Measurements from ENCODE around the gene CPED1.

DNA sequence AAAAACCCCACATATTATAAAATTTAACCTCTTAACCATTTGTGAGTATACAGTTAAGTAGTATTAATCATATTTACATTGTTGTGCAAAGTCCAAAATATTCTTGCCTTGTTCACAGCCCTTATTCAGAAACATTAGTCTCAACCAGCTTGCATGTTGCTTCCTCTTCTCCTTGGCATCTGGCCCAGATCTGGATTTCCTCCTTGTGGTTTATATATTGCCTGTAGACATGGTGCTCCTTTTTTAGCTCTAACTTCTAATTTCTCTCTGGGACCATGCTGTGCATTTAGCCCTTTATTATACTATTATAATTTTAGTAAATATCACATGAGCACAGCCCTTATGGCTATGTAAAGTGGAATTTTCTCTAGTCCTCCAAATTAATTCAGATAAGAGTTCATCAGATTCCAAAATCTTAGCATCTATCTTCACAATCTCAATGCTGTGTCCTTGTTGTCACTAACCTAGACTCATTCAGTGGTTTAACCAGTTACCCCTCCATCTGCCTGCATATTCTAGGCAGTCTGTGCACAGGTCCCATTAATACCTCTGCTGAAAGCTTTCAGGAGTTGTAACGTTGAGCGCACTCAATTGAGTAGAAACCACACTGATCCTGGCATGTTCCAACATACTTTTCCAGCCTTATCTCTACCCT lies 7.9 kb downstream of the CPED1 start:
- TF ChIP-seq, protein P1, sequence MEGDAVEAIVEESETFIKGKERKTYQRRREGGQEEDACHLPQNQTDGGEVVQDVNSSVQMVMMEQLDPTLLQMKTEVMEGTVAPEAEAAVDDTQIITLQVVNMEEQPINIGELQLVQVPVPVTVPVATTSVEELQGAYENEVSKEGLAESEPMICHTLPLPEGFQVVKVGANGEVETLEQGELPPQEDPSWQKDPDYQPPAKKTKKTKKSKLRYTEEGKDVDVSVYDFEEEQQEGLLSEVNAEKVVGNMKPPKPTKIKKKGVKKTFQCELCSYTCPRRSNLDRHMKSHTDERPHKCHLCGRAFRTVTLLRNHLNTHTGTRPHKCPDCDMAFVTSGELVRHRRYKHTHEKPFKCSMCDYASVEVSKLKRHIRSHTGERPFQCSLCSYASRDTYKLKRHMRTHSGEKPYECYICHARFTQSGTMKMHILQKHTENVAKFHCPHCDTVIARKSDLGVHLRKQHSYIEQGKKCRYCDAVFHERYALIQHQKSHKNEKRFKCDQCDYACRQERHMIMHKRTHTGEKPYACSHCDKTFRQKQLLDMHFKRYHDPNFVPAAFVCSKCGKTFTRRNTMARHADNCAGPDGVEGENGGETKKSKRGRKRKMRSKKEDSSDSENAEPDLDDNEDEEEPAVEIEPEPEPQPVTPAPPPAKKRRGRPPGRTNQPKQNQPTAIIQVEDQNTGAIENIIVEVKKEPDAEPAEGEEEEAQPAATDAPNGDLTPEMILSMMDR (IDR thresholded peaks at IDR 0.05) = no peak
- TF ChIP-seq POLR2A (IDR thresholded peaks at IDR 0.05) = no peak

All from transverse colon (tissue), 3 donors.